Astrocyte of the spinal cord (primary cell): ENCODE measurements around the gene OR6C4.
"Not testable (repeated sequence)": the region's sequence is repeated elsewhere in the genome, so short reads cannot be mapped to it uniquely, and the experiment has no call there.

ENCODE experiments used
- DNase-seq: peaks from one replicate; pipeline ENCODE4 v3.0.0; 2011; ENCODE audit warnings: low read depth, low spot score
- H3K4me3 ChIP-seq: 2 replicates; pipeline ENCODE4 v1.5.1; 2011; ENCODE audit warnings: low read depth, mild to moderate bottlenecking, low read length, moderate library complexity
- CTCF ChIP-seq: IDR thresholded peaks from 2 replicates; pipeline ENCODE4 v1.5.1; 2012; ENCODE audit warnings: low read depth, mild to moderate bottlenecking, low read length, inconsistent platforms
- in situ Hi-C: cut with HindIII; loops from 2 replicates; pipeline ENCODE4 v1.10.0; 2017; ENCODE audit warnings: low sequenced_read_pairs

OR6C4 gene

GRCh38 chr12:55549302-55549701 lies at the start of gene OR6C4:
OR6C4 (plus strand) TSS chr12:55549602; CDS start chr12:55551227, 1,625 bp downstream.
- no peak for TF ChIP-seq CTCF
- in situ Hi-C loops = no loop called here
- DNase-seq = no peak
- no peak within 1 kb of the TSS for H3K4me3 ChIP-seq

- DNase-seq = no peak
- in situ Hi-C loops = no loop called here
- no peak for TF ChIP-seq CTCF
- H3K4me3 ChIP-seq = no peak overlapping the region
Measured at GRCh38 chr12:55499810-55500252, 49.6 kb upstream of the OR6C4 start.

GRCh38 chr12:55501601-55502000 lies 47.8 kb upstream of the OR6C4 start:
- in situ Hi-C loops = no loop called here
- DNase-seq = no peak
- TF ChIP-seq CTCF = no peak
- no peak overlapping the region for H3K4me3 ChIP-seq

- no peak overlapping the region for H3K4me3 ChIP-seq
- in situ Hi-C loops = no loop called here
- DNase-seq = no peak
- TF ChIP-seq CTCF = no peak
Measured at GRCh38 chr12:55515696-55516095, 33.7 kb upstream of the OR6C4 start.

- TF ChIP-seq CTCF = no peak
- no peak for DNase-seq
- H3K4me3 ChIP-seq = no peak overlapping the region
- in situ Hi-C loops = no loop called here
Measured at GRCh38 chr12:55516391-55516790, 33.0 kb upstream of the OR6C4 start.

GRCh38 chr12:55548235-55548634 lies 1.2 kb upstream of the OR6C4 start:
- DNase-seq, in situ Hi-C loops: not testable (repeated sequence)

GRCh38 chr12:55548756-55549155 lies 646 bp upstream of the OR6C4 start:
- H3K4me3 ChIP-seq = no peak overlapping the region
- in situ Hi-C loops = no loop called here
- TF ChIP-seq CTCF = no peak
- DNase-seq = no peak

More at GRCh38 chr12:55548235-55548634, 1.2 kb upstream of the OR6C4 start:
- H3K4me3 ChIP-seq = not testable (repeated sequence)
